Astrocyte of the cerebellum (primary cell): ENCODE results near the gene PIEZO1.
A peak's percentile ranks its signal among the peaks of the same experiment; 100 is the strongest.

ENCODE experiments used
- DNase-seq: peaks from one replicate; pipeline ENCODE4 v3.0.0-alpha.2; 2011; ENCODE audit warnings: low read depth
- H3K4me3 ChIP-seq: 2 replicates; pipeline ENCODE4 v1.5.1; 2011; ENCODE audit warnings: mild to moderate bottlenecking, low read depth, low read length, moderate library complexity
- CTCF ChIP-seq: IDR thresholded peaks from 2 replicates; pipeline ENCODE4 v1.5.1; 2012; ENCODE audit warnings: low read length, low read depth, moderate library complexity, mild to moderate bottlenecking; ENCODE audit errors: missing control alignments
- in situ Hi-C: cut with HindIII; loops from 2 replicates; pipeline ENCODE4 v1.10.0; 2017; ENCODE audit warnings: low sequenced_read_pairs

Gene PIEZO1

GRCh38 chr16:88807142-88807625, 22.2 kb upstream of the PIEZO1 start:
- H3K4me3 ChIP-seq, result no peak overlapping the region
- no peak for DNase-seq
- in situ Hi-C loops, result no loop called here
- TF ChIP-seq CTCF, result no peak

- no peak for TF ChIP-seq CTCF
- H3K4me3 ChIP-seq, result no peak overlapping the region
- DNase-seq, result no peak
- in situ Hi-C loops, result no loop called here
Measured at GRCh38 chr16:88806491-88807111, 21.6 kb upstream of the PIEZO1 start.

- H3K4me3 ChIP-seq, result no peak overlapping the region
- TF ChIP-seq CTCF, result no peak
- in situ Hi-C loops, result no loop called here
- no peak for DNase-seq
Measured at GRCh38 chr16:88805887-88806393, 20.9 kb upstream of the PIEZO1 start.

- TF ChIP-seq CTCF, result no peak
- in situ Hi-C loops, result no loop called here
- H3K4me3 ChIP-seq, result no peak overlapping the region
- no peak for DNase-seq
Measured at GRCh38 chr16:88805340-88805715, 20.3 kb upstream of the PIEZO1 start.

- TF ChIP-seq CTCF, result no peak
- no peak for DNase-seq
- in situ Hi-C loops, result no loop called here
- peak overlapping the region; percentile 53 for H3K4me3 ChIP-seq
Measured at GRCh38 chr16:88804552-88805339, 19.7 kb upstream of the PIEZO1 start.

GRCh38 chr16:88804173-88804551, 19.1 kb upstream of the PIEZO1 start:
- no peak for DNase-seq
- peak overlapping the region; percentile 53 for H3K4me3 ChIP-seq
- TF ChIP-seq CTCF, result no peak
- in situ Hi-C loops, result no loop called here
